ENCODE results near the gene SAMMSON. TPM values are rescaled to one million over a fixed set of nuclear protein-coding genes. Genes with fewer than 3 reads are reported as not detected.

SAMMSON gene
- total and polyA plus RNA-seq, 9 of the 15 experiments (the other 6 are each of a cell fraction or from before 2014, with no cell fraction given) = 0.65 to 4.4 (median 1.9) TPM

DNA sequence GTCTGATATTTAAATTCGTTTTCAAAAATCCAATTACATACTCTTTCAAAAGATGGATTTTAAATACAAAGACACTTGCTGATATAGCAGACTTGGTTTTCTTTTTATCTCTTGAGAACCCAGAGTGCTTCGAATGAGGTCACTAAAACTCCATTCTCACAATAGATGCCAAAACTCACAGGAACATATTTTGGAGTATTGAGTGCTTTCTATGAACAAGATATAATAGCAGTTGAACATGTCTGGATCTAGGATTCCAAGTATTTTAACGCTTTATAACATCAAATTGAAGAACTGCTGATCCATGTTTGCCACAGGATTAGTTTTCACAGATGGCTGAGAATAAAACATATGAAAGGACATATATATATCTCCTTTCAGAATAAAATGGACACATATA lies 113.2 kb downstream of the SAMMSON start:
- no peaks in the 10 kb centered on the region for H3K4me1 ChIP-seq (replicated peaks in 1 of 2; ENCODE audit: control insufficient read depth in 2 of 2, insufficient read depth in 2 of 2, low read length in 2 of 2)
- no peak overlapping the region for H2AFZ ChIP-seq (ENCODE audit: low read depth, low read length)
- no peak for ATAC-seq
- no peaks in the 10 kb centered on the region for H3K9me3 ChIP-seq (replicated peaks; ENCODE audit: control insufficient read depth, insufficient read depth, low read depth, low read length)
- WGBS (ENCODE audit: insufficient coverage, low coverage, missing lambda C conversion rate) = 0% methylated on average over 3 of the region's 3 CpGs
- H3K79me2 ChIP-seq (ENCODE audit: control insufficient read depth, insufficient read depth, low read length) = no peaks in the 10 kb centered on the region
- intact Hi-C loops (cut with micrococcal nuclease) (no loop called here), in situ Hi-C loops (cut with MboI) (no loop called here)
- DNase-seq (ENCODE audit: extremely low read depth in 1 of 4, low spot score in 3 of 4) = no peak
- POLR2A ChIA-PET = no interaction called here
- H3K27ac ChIP-seq (ENCODE audit: extremely low read depth, low read depth, low read length) = no peak overlapping the region
- H3K9ac ChIP-seq (ENCODE audit: insufficient read depth in 1 of 2, low read depth in 2 of 2, low read length in 2 of 2) = no peak overlapping the region
- no peaks in the 10 kb centered on the region for H3K9me1 ChIP-seq (ENCODE audit: control insufficient read depth, insufficient read depth, low read length)
- H3K27me3 ChIP-seq (ENCODE audit: control insufficient read depth in 2 of 2, insufficient read depth in 2 of 2, low read length in 2 of 2) = no peaks in the 10 kb centered on the region; a peak in 1 of 5 replicates
- CTCF ChIA-PET (ENCODE audit: low intra/inter-chr PET ratio) = no interaction called here
- no peak for FAIRE-seq
- no peak overlapping the region for H3K4me2 ChIP-seq (ENCODE audit: insufficient read depth, low read length)
- H3K4me3 ChIP-seq = no peak overlapping the region
- no peak for TF ChIP-seq KLF6 (CRISPR knock-in tag; IDR thresholded peaks at IDR 0.05; ENCODE audit: borderline replicate concordance)
- TF ChIP-seq RB1 (IDR thresholded peaks at IDR 0.05; ENCODE audit: low read depth) = no peak
- no peak for TF ChIP-seq NR1H2 (CRISPR knock-in tag; IDR thresholded peaks at IDR 0.05)
- TF ChIP-seq KAT7 (CRISPR knock-in tag; IDR thresholded peaks at IDR 0.05; ENCODE audit: borderline replicate concordance) = no peak
- TF ChIP-seq YY1 (IDR thresholded peaks at IDR 0.05; ENCODE audit: borderline replicate concordance in 1 of 3, control insufficient read depth in 1 of 3, extremely low read depth in 1 of 3, insufficient read depth in 3 of 3, insufficient read length in 1 of 3, insufficient replicate concordance in 2 of 3, low read depth in 1 of 3, low read length in 2 of 3) = no peak
- TF ChIP-seq KDM5B (IDR thresholded peaks at IDR 0.05; ENCODE audit: insufficient replicate concordance, low read depth, low read length) = no peak
- no peak for TF ChIP-seq ZNF444 (CRISPR knock-in tag; IDR thresholded peaks at IDR 0.05)
- TF ChIP-seq ZC3H8 (IDR thresholded peaks at IDR 0.05) = no peak
- no peak for TF ChIP-seq TSC22D4 (tag; IDR thresholded peaks at IDR 0.05)
- TF ChIP-seq, protein P1, sequence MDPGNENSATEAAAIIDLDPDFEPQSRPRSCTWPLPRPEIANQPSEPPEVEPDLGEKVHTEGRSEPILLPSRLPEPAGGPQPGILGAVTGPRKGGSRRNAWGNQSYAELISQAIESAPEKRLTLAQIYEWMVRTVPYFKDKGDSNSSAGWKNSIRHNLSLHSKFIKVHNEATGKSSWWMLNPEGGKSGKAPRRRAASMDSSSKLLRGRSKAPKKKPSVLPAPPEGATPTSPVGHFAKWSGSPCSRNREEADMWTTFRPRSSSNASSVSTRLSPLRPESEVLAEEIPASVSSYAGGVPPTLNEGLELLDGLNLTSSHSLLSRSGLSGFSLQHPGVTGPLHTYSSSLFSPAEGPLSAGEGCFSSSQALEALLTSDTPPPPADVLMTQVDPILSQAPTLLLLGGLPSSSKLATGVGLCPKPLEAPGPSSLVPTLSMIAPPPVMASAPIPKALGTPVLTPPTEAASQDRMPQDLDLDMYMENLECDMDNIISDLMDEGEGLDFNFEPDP (CRISPR knock-in tag; IDR thresholded peaks at IDR 0.05) = no peak
- no peaks in the 10 kb centered on the region for H3K36me3 ChIP-seq (ENCODE audit: control insufficient read depth, insufficient read depth, low read length)
- no peaks in the 10 kb centered on the region for H4K20me1 ChIP-seq (replicated peaks; ENCODE audit: control insufficient read depth, insufficient read depth, low read length)
- BruUV-seq (replicated peaks) = no TSS peak

Measured in K562 (cell line).